IMR-90 (cell line): Measurements from ENCODE around the gene STAT5A. TPM values are rescaled to one million over a fixed set of nuclear protein-coding genes. Genes with fewer than 3 reads are reported as not detected.

Source experiments
- ATAC-seq: fragments of 200-7000 bp; cut with Tn5 transposase; 2 replicates; pipeline ENCODE4 v1.9.1; 2020; ENCODE audit warnings: low read depth, mild to moderate bottlenecking, moderate library complexity
- BruUV-seq: library from RNA; stranded (reverse); fragments of 400-500 nt; replicated peaks from 2 replicates; lab custom pipeline; 2021; lab: Mats Ljungman, UMichigan
- CTCF ChIA-PET: fragments of 300-600 bp; formaldehyde crosslinking; extraction: SDS; loops from one replicate; lab custom pipeline; 2021; ENCODE audit warnings: antibody characterized with exemption; lab: Yijun Ruan, JAX
- POLR2A ChIA-PET: fragments of 300-600 bp; sonication (Branson Sonifier 250); formaldehyde crosslinking; loops from one replicate; lab custom pipeline; 2022; ENCODE audit warnings: antibody characterized with exemption; ENCODE audit not compliant: unreplicated experiment; lab: Charles Lee
- DNase-seq: peaks from one replicate; pipeline ENCODE4 v3.0.0; 2013
- H2AFZ ChIP-seq: replicated peaks from 2 replicates; pipeline ENCODE3; 2013; ENCODE audit warnings: low read length, mild to moderate bottlenecking; ENCODE audit not compliant: poor library complexity
- H2AK5ac ChIP-seq: 2 replicates; pipeline ENCODE4 v1.6.1; 2013; ENCODE audit warnings: low read depth, low read length, inconsistent platforms
- H2AK9ac ChIP-seq: replicated peaks from 2 replicates; pipeline ENCODE3; 2013; ENCODE audit warnings: mild to moderate bottlenecking, low read depth, low read length, moderate library complexity; ENCODE audit not compliant: poor library complexity
- H2BK120ac ChIP-seq: 2 replicates; pipeline ENCODE4 v1.6.1; 2013; ENCODE audit warnings: low read depth, low read length, inconsistent platforms
- H2BK15ac ChIP-seq: 3 replicates; pipeline ENCODE4 v1.6.1; 2013; ENCODE audit warnings: low read depth, low read length, inconsistent platforms
- H2BK20ac ChIP-seq: 2 replicates; pipeline ENCODE4 v1.6.1; 2013; ENCODE audit warnings: low read depth, mild to moderate bottlenecking, inconsistent platforms, low read length, moderate library complexity
- H2BK5ac ChIP-seq: 2 replicates; pipeline ENCODE4 v1.6.1; 2013; ENCODE audit warnings: mild to moderate bottlenecking, low read depth, low read length, inconsistent platforms; ENCODE audit not compliant: poor library complexity, severe bottlenecking
- H3K14ac ChIP-seq: replicated peaks from 2 replicates; pipeline ENCODE4 v1.6.1; 2013; ENCODE audit warnings: low read depth, low read length, inconsistent platforms
- H3K18ac ChIP-seq: 2 replicates; pipeline ENCODE4 v1.6.1; 2013; ENCODE audit warnings: low read depth, low read length, control low read depth
- H3K23ac ChIP-seq: 2 replicates; pipeline ENCODE4 v1.6.1; 2013; ENCODE audit warnings: low read depth, low read length, inconsistent platforms
- H3K27ac ChIP-seq: 2 replicates; pipeline ENCODE4 v1.5.1; 2013; ENCODE audit warnings: mild to moderate bottlenecking, control low read depth, low read length; ENCODE audit not compliant: insufficient read depth
- H3K27me3 ChIP-seq: 2 replicates; pipeline ENCODE4 v1.6.1; 2013; ENCODE audit warnings: low read length; ENCODE audit not compliant: control insufficient read depth, insufficient read depth
- H3K36me3 ChIP-seq: 2 replicates; pipeline ENCODE4 v1.6.1; 2013; ENCODE audit warnings: low read length, mixed read lengths; ENCODE audit not compliant: control insufficient read depth, insufficient read depth
- H3K4ac ChIP-seq: 2 replicates; pipeline ENCODE4 v1.6.1; 2013; ENCODE audit warnings: low read depth, low read length, inconsistent platforms
- H3K4me1 ChIP-seq: 2 replicates; pipeline ENCODE4 v1.6.1; 2013; ENCODE audit warnings: low read length, mixed read lengths; ENCODE audit not compliant: control insufficient read depth, insufficient read depth
- H3K4me2 ChIP-seq: 2 replicates; pipeline ENCODE4 v1.6.1; 2013; ENCODE audit warnings: low read depth, mild to moderate bottlenecking, control low read depth, low read length, moderate library complexity
- H3K4me3 ChIP-seq: 2 replicates; pipeline ENCODE4 v1.5.1; 2013; ENCODE audit warnings: low read depth, mild to moderate bottlenecking, control low read depth, low read length, moderate library complexity; ENCODE audit not compliant: insufficient read depth
- H3K56ac ChIP-seq: 2 replicates; pipeline ENCODE4 v1.6.1; 2013; ENCODE audit warnings: low read length, inconsistent platforms; ENCODE audit not compliant: insufficient read depth; ENCODE audit errors: extremely low read depth
- H3K79me1 ChIP-seq, 2 experiments: 2 replicates each; pipeline ENCODE4 v1.6.1; 2013; ENCODE audit warnings: low read length in 2 of 2, inconsistent platforms in 1 of 2, low read depth in 1 of 2
- H3K9ac ChIP-seq: 2 replicates; pipeline ENCODE4 v1.6.1; 2013; ENCODE audit warnings: low read depth, low read length, control low read depth
- H3K9me1 ChIP-seq: 2 replicates; pipeline ENCODE4 v1.6.1; 2013; ENCODE audit warnings: low read length, inconsistent platforms; ENCODE audit not compliant: insufficient read depth
- H3K9me3 ChIP-seq: 2 replicates; pipeline ENCODE4 v1.6.1; 2013; ENCODE audit warnings: low read length; ENCODE audit not compliant: control insufficient read depth, insufficient read depth
- H4K20me1 ChIP-seq: 2 replicates; pipeline ENCODE4 v1.6.1; 2013; ENCODE audit warnings: low read length, inconsistent platforms; ENCODE audit not compliant: insufficient read depth
- H4K5ac ChIP-seq: 2 replicates; pipeline ENCODE4 v1.6.1; 2013; ENCODE audit warnings: mild to moderate bottlenecking, low read depth, low read length, control low read depth
- H4K8ac ChIP-seq, 2 experiments: 2 replicates each; pipeline ENCODE4 v1.6.1; 2013; ENCODE audit warnings: low read depth in 2 of 2, low read length in 2 of 2, control low read depth in 1 of 2, inconsistent platforms in 1 of 2
- H4K91ac ChIP-seq: 2 replicates; pipeline ENCODE4 v1.6.1; 2013; ENCODE audit warnings: low read depth, low read length, inconsistent platforms; ENCODE audit not compliant: insufficient read depth
- CEBPB ChIP-seq: IDR thresholded peaks from 2 replicates; pipeline ENCODE4 v1.6.1; 2012; ENCODE audit warnings: low read depth, low read length, improper control_type of control experiment
- MAFK ChIP-seq: IDR thresholded peaks from 2 replicates; pipeline ENCODE4 v1.6.1; 2012; ENCODE audit warnings: low read depth, low read length, improper control_type of control experiment
- MAZ ChIP-seq: IDR thresholded peaks from 2 replicates; pipeline ENCODE4 v1.6.1; 2012; ENCODE audit warnings: low read depth, mild to moderate bottlenecking, low read length, improper control_type of control experiment, moderate library complexity, borderline replicate concordance
- MXI1 ChIP-seq: IDR thresholded peaks from 2 replicates; pipeline ENCODE4 v1.6.1; 2012; ENCODE audit warnings: low read depth, mild to moderate bottlenecking, low read length, moderate library complexity, borderline replicate concordance
- NFE2L2 ChIP-seq: fragments of 150-350 bp; IDR thresholded peaks from 2 replicates; pipeline ENCODE4 v1.6.1; 2016; ENCODE audit warnings: low read depth, mild to moderate bottlenecking, low read length
- RCOR1 ChIP-seq: IDR thresholded peaks from 2 replicates; pipeline ENCODE4 v1.6.1; 2012; ENCODE audit warnings: mild to moderate bottlenecking, low read length, improper control_type of control experiment; ENCODE audit not compliant: insufficient replicate concordance
- RFX5 ChIP-seq: IDR thresholded peaks from 2 replicates; pipeline ENCODE4 v1.8.0; 2012; ENCODE audit warnings: low read depth, mild to moderate bottlenecking, low read length, moderate library complexity
- WGBS, 2 experiments: methylation state at CpG; one replicate each; pipeline versions ENCODE4 v1.1.5 to v1.1.7; 2013; ENCODE audit warnings: missing lambda C conversion rate in 2 of 2; ENCODE audit not compliant: insufficient read length in 1 of 2; ENCODE audit errors: extremely low coverage in 2 of 2; 5-methylcytosine and 5-hydroxymethylcytosine counted together
- dilution Hi-C: fragments of 300-500 bp; cut with HindIII; formaldehyde crosslinking; loops from one replicate; pipeline ENCODE4 v1.14.3; 2018; ENCODE audit warnings: low sequenced_read_pairs; ENCODE audit not compliant: unreplicated experiment
- in situ Hi-C: fragments of 300-500 bp; cut with MboI; formaldehyde crosslinking; loops from 3 replicates; pipeline ENCODE4 v1.14.3; 2019; ENCODE audit warnings: low sequenced_read_pairs, inconsistent platforms, mixed read lengths
- intact Hi-C: fragments of 100-400 bp; cut with micrococcal nuclease; formaldehyde crosslinking; loops from 2 replicates; pipeline ENCODE4 v1.10.0; 2022
- polyA plus RNA-seq, 3 experiments: library from polyadenylated mRNA; depleted of rRNA; stranded (reverse); fragments of >200 nt; gene quantifications; 2 replicates each; pipeline ENCODE4 v1.2.3, GENCODE V29; 2012; ENCODE audit warnings: low replicate concordance in 1 of 3
- total RNA-seq: library from RNA; depleted of rRNA; stranded (reverse); fragments of >200 nt; gene quantifications from 2 replicates; pipeline ENCODE4 v1.2.3, GENCODE V29; 2012
- TF ChIP-seq, protein P1 (sequence below): fragments of 150-350 bp; IDR thresholded peaks from 2 replicates; pipeline ENCODE4 v1.6.1; 2017; ENCODE audit warnings: mild to moderate bottlenecking, antibody characterized with exemption, low read length, low read depth

Gene STAT5A
- total and polyA plus RNA-seq, 2 of the 4 experiments (the other 2 are of a cell fraction), result 1.3 to 1.4 TPM

DNA sequence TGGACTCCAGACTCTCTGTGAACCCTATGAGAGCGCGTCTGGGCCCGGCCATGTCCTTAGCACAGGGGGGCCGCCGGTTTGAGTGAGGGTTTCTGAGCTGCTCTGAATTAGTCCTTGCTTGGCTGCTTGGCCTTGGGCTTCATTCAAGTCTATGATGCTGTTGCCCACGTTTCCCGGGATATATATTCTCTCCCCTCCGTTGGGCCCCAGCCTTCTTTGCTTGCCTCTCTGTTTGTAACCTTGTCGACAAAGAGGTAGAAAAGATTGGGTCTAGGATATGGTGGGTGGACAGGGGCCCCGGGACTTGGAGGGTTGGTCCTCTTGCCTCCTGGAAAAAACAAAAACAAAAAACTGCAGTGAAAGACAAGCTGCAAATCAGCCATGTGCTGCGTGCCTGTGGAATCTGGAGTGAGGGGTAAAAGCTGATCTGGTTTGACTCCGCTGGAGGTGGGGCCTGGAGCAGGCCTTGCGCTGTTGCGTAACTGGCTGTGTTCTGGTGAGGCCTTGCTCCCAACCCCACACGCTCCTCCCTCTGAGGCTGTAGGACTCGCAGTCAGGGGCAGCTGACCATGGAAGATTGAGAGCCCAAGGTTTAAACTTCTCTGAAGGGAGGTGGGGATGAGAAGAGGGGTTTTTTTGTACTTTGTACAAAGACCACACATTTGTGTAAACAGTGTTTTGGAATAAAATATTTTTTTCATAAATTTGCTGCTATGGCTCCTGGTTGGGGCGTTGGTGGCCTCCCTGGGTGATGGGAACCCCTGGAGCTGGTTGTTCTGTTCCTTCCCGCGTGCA lies 23.1 kb downstream of the STAT5A start:
- H3K9me1 ChIP-seq, result no peaks in the 10 kb centered on the region
- peak; percentile 94 for DNase-seq
- no peaks in the 10 kb centered on the region for H3K9me3 ChIP-seq
- in situ Hi-C loops, result no loop called here
- ChIA-PET POLR2A (interaction anchor here (0.5 to 0.6 kb wide), 3 partner anchors 75 to 325 kb away, joined by 3 to 17 read pairs (median 3); no protein-coding TSS in a partner anchor), CTCF (interaction anchor here (0.6 to 1.5 kb wide), 4 partner anchors 14 to 145 kb away, joined by 3 to 4 read pairs (median 3); no protein-coding TSS in a partner anchor)
- peak overlapping the region; percentile 2; the same call in 1 of the 2 replicates for H3K14ac ChIP-seq
- intact Hi-C loops, result loop anchor here (2.0 kb wide), 1 partner anchor 89 kb away; no protein-coding TSS in a partner anchor
- BruUV-seq, result no TSS peak
- TF ChIP-seq, protein P1, sequence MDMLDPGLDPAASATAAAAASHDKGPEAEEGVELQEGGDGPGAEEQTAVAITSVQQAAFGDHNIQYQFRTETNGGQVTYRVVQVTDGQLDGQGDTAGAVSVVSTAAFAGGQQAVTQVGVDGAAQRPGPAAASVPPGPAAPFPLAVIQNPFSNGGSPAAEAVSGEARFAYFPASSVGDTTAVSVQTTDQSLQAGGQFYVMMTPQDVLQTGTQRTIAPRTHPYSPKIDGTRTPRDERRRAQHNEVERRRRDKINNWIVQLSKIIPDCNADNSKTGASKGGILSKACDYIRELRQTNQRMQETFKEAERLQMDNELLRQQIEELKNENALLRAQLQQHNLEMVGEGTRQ, result peak; percentile 57; the same call in 1 of the 2 replicates
- TF ChIP-seq RCOR1 (no peak), NFE2L2 (no peak), MXI1 (peak; percentile 85; the same call in 1 of the 2 replicates), RFX5 (no peak), MAFK (no peak), MAZ (peak; percentile 73; the same call in 1 of the 2 replicates), CEBPB (peak; percentile 100)
- peaks cover 31% of the 10 kb centered on the region for H3K36me3 ChIP-seq
- H2AK5ac ChIP-seq, result peak overlapping the region; percentile 58
- H3K4me2 ChIP-seq, result no peak overlapping the region; the same call in 1 of the 2 replicates
- H2AK9ac ChIP-seq, result peak overlapping the region; percentile 29
- H4K91ac ChIP-seq, result no peak overlapping the region; the same call in 1 of the 2 replicates
- no peak overlapping the region for H3K23ac ChIP-seq
- H2BK15ac ChIP-seq, result no peak overlapping the region
- no peak overlapping the region for H3K4me3 ChIP-seq
- 0 out of 4 replicates have a peak, but pooled peaks cover 0 to 10% of the 10 kb centered on the region in 2 experiments for H3K79me1 ChIP-seq
- H4K5ac ChIP-seq, result no peak overlapping the region
- dilution Hi-C loops, result no loop called here
- H3K27me3 ChIP-seq, result no peaks in the 10 kb centered on the region
- no peaks in the 10 kb centered on the region for H4K20me1 ChIP-seq
- peaks cover 11% of the 10 kb centered on the region for H3K4me1 ChIP-seq
- H3K18ac ChIP-seq, result no peak overlapping the region
- 0 out of 2 replicates have a peak overlapping the region, but pooled peaks have one; percentile 2 for H2BK120ac ChIP-seq
- H2BK5ac ChIP-seq, result peak overlapping the region; percentile 10
- peak overlapping the region; percentile 24; the same call in 1 of the 2 replicates for H3K4ac ChIP-seq
- no peak overlapping the region for H3K56ac ChIP-seq
- no peak overlapping the region for H2BK20ac ChIP-seq
- H2AFZ ChIP-seq, result peak overlapping the region; percentile 53
- H4K8ac ChIP-seq, result peak overlapping the region in 1 of 2 experiments; percentile 37; a peak in 1 of 4 replicates
- peak; percentile 91 for ATAC-seq
- H3K9ac ChIP-seq, result peak overlapping the region; percentile 12; the same call in 1 of the 2 replicates
- 54% methylated on average over 5 of the region's 19 CpGs; no CpG with 5 or more reads in 1 of the 2 experiments for WGBS, 2 experiments
- H3K27ac ChIP-seq, result peak overlapping the region; percentile 45
